Vagina (tissue), 2 donors: Measurements from ENCODE around the gene ONECUT2.

ENCODE experiments used
- POLR2A ChIP-seq, 2 donors: fragments of 450-650 bp; IDR thresholded peaks; one replicate each; pipeline ENCODE4 v1.6.1; 2017; ENCODE audit warnings: antibody characterized with exemption in 2 of 2, mild to moderate bottlenecking in 2 of 2, moderate library complexity in 2 of 2
- TF ChIP-seq, protein P1 (sequence below), 3 experiments: fragments of 450-650 bp in 2 of 3; fragments of 200-600 bp in 1 of 3; sonication (generic) in 1 of 3; IDR thresholded peaks; one replicate each; pipeline ENCODE4 v1.5.1; 2017 to 2019; ENCODE audit warnings: antibody characterized with exemption in 3 of 3, mild to moderate bottlenecking in 2 of 3, moderate library complexity in 2 of 3

DNA sequence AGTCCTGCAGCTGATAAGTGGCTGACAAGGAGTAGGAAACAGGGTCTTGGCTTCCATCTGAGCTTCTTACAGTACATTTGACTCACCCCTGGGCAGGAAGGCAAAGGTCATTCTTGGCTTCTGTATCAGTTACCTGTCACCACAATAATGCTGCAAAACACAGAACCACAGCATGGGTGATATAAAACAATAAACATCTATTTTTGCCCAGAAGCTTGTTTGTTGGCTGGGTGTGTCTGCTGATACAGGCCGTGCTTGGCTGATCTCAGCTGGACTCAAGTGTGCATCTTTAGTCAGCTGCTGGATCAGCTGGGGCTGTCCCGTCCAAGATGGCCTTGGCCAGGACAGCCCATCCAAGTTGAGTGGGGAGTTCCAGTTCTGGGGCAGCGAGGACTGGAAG is 34.7 kb downstream of the ONECUT2 start:
- TF ChIP-seq POLR2A (IDR thresholded peaks at IDR 0.05): no peak
- TF ChIP-seq, protein P1, sequence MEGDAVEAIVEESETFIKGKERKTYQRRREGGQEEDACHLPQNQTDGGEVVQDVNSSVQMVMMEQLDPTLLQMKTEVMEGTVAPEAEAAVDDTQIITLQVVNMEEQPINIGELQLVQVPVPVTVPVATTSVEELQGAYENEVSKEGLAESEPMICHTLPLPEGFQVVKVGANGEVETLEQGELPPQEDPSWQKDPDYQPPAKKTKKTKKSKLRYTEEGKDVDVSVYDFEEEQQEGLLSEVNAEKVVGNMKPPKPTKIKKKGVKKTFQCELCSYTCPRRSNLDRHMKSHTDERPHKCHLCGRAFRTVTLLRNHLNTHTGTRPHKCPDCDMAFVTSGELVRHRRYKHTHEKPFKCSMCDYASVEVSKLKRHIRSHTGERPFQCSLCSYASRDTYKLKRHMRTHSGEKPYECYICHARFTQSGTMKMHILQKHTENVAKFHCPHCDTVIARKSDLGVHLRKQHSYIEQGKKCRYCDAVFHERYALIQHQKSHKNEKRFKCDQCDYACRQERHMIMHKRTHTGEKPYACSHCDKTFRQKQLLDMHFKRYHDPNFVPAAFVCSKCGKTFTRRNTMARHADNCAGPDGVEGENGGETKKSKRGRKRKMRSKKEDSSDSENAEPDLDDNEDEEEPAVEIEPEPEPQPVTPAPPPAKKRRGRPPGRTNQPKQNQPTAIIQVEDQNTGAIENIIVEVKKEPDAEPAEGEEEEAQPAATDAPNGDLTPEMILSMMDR (IDR thresholded peaks at IDR 0.05): no peak
